Superior temporal gyrus (tissue), 1 donor: Measurements from ENCODE around the gene TMEM164.

Experiments
- DNase-seq: peaks from one replicate; pipeline ENCODE4 v3.0.0-alpha.2; 2016; ENCODE audit errors: extremely low spot score

The TMEM164 gene

GRCh38 chrX:110167952-110168451, 165.1 kb downstream of the TMEM164 start:
- no peak for DNase-seq

DNA sequence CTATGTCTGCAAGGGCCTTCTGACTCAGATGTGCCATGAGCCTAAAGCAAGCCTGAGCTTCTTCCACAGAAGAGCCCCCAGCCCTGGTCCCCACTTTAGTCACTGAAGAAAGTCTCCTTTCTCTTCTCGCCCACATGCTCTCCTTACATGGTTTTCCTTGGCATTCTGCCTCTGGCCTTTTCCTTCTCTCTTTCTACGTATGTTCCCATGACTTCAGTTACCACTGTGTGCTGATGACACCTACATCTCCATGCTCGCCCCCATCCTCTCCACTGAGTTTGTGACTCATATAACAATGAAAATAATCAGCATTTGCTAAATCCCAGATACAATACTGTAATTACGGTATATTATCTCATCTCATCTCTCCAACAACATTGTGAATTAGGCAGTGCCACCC, 165.7 kb downstream of the TMEM164 start:
- no peak for DNase-seq

DNA sequence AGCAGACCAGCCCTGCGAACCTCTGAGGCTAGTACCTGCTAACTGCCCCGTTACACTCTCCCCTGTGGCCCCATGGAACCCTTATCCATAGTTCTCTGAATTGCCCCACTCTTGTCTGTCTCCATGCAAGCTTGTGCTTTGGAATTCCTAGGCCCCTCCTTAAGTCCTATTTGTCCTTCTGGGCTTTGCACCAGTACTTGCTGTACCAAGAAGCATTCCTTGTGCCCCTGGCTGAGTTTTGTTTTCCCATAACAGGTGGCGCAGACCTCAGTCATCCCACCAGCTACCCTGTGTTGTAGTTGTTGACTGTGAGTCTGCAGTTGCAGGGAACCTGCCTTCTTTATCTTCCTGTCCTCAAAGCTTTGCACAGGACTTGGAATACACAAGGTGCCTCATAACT, 167.1 kb downstream of the TMEM164 start:
- no peak for DNase-seq

DNA sequence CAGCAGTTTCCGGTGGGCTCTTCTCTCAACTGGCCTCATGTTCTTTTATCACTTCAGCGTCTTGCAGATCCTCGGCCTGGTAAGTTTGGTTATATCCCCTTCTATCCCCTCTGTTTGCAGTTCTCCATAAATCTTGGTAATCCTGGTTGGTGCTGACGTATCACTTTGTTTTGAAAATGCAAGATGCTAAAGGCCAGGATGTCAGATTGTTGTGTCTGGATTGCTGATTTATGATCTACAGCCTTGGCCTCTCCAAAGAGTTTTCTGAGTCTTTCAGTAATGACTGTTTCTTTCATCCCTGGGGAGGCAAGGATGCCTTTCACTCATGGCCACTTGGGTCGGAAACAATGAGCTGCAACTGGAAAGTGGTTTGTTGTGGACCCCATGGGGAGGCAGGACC, 168.5 kb downstream of the TMEM164 start:
- DNase-seq = no peak

- DNase-seq = no peak
Measured at GRCh38 chrX:110172215-110172614, 169.3 kb downstream of the TMEM164 start.

GRCh38 chrX:110173192-110174175, 170.6 kb downstream of the TMEM164 start:
- no peak for DNase-seq

DNA sequence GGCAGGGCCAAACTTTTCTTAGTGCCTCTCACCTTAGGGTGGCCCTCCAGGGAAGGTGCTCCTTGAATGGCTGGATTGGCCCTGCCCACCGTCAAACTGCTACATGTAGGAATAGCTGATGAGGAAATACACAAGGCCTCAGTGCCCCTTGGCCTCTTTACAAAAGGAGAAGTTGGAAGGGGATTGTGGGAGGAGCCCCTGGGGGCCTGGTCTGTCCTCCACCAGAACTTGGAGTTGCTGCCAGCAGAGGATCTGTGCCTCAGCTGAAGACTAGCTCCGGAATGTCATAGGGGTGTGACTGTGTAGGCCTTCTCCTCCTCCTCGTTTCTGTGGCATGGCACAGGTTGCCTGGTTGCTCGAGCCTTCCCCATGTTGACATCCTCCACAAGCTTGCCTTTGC, 172.2 kb downstream of the TMEM164 start:
- no peak for DNase-seq

DNA sequence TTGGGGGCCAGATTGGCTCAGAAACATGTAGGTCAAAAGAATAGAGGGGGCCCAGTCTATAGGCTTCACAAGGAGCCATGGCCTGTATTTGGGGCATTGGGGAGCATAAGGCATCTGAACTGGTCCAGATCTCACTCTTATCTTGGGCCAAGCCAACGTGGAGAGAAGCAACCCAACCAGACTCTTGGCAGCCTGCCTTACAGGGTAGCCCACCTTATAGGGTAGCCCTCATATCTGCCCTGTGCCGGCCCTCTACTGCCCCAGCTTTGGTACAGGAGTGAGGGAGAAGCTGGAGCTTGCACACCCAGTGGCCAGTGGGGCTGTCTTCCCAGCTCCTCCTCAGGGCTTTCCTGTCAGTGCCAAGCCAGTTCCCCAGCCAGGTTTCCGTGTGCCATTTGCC, 172.8 kb downstream of the TMEM164 start:
- DNase-seq = no peak

DNA sequence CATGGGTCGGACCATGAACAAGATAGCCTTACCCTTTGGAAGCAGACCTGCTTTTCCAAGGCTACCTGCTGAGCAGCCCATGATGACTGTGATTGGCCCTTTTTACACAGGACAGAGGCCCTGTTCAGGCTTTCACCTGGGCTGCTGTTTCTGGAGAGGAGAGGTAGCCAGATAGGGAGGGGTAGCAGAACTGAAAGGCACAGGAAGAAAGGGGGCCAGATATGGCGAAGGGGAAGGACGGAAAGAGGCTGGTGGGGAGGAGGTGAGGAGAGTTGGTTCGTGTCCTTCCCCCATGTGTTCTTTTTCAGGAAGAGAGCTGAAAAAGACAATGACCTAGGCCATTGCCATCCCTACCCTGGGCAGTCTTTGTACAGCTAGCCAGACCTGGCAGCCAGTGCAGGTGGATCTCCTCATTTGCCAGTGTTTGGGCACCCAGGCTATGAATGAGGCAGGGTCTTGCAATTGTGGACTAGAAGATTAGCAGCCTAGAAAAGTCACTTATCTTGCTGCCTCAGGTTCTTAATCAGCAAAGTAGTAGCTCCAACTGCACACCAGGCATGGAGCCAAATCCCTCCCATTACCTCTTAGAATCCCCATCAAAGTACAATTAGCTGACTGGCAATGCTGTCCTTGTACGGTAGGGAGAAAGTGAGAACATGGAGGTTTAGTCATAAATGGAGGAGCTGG, 175.4 kb downstream of the TMEM164 start:
- DNase-seq = no peak

GRCh38 chrX:110180176-110180927, 177.4 kb downstream of the TMEM164 start:
- DNase-seq = peak; percentile 18

- no peak for DNase-seq
Measured at GRCh38 chrX:110180928-110181310, 178.0 kb downstream of the TMEM164 start.

- no peak for DNase-seq
Measured at GRCh38 chrX:110181459-110182137, 178.7 kb downstream of the TMEM164 start.

GRCh38 chrX:110182362-110182761, 179.4 kb downstream of the TMEM164 start:
- no peak for DNase-seq

DNA sequence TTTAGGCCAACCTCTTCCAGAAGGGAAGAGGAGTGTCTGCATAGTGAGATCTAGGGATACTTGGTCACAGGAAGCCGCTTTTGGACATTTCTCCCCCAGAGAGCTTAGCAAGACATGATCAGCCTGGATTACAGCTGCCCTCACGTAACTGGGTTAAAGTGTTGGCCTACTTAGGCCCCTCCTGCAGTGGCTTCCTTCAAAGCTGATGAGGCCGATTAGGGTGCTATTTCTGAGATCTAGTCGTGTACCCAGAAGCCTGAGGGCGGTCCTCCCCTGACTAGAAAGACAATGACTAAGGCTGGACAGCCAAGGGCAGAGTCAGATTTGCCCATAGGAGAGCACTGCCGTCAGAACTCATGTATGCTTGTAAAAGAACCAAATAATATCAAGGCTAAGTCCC, 180.0 kb downstream of the TMEM164 start:
- DNase-seq = no peak

DNA sequence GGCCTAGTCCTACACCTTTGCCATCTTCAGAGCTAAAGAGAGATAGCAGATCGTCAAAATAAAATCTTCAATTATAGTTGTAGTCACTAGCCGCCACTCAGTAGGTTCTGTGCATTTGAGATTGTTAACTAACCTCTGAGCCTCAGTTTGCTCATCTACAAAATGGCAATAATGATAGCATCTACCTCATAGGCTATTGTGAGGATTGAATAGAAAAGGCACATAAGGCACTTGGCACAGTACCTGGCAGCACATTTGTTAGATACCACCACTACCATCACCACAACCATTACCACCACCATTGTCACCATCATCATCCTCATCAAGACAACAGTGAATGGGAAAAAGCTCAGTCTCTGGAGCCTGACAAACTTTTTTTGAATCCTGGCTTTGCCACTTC, 180.4 kb downstream of the TMEM164 start:
- no peak for DNase-seq

DNA sequence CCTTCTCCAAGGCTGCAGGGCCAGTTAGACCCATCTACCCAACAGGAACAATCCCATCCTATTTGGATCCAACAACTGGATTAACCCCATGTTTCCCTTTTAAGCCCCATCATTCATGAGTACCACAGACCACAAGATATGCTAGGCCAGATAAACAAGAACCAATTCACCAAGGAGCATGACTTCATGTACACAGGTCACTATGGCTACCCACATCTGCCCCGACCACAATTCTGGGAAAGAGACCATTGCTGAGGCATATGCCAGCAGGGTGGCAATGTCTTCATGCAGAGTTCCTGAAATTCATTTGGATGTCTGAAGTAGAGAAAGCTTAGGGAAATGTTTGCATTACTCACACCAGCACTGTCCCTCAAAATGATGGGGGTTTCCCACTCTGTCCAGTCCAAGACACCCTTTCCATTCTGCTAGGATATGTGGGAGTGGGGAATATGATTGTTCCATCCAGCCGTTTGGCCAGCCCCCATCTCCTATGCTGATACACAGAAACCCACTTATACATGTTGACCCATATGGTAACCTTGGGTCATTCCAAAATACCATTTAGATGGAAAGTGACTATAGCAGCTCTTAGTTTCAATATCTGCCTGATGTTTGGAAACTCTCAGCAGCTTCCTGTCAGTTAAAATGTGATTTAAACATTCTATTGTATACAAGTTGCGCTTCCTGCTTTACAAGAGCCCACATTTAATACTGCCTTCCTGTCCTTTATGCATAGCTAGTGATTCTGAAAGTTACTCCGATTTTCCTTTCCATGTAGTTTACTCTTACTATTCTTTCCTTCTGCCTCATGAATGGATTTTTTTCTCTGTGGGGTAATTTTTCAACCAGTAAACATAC, 186.0 kb downstream of the TMEM164 start:
- DNase-seq = no peak

DNA sequence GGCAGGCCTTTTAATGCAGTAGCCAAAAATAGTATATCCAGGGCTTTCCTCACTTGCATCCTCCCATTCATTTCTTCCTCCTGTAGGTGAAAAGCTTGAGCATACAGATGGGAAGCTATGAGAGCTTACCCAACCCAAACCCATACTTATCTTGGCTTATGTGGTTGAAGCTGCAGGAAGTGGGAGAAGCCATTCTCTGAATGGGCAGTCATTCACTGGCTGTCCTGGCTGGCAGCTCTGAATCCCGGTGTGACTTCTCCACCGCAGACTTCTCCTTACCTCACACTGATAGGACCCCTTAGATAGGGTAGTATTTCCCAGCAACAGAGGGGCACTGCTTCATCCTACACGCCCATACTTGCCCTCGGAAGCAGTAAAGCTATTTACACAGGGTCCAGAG, 189.6 kb downstream of the TMEM164 start:
- DNase-seq = no peak

DNA sequence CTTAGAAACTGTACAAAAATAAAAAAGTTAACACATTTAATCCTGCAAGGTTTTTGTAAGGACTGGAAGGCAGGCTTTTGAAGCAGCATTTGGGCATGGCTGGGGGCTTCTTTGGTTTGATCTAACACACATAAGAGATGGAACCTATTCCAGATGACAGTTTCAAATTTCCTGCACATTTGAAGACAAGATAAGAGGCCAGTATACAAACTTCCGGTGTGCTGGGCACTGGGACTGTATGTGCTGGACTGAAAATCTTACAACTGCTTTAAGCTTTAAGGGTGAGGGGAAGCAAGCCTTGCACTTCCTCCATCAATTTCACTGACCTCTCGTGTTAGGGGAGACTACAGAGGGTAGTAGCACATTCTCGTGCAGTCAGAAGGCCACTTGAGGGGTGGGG, 192.1 kb downstream of the TMEM164 start:
- DNase-seq = no peak

DNA sequence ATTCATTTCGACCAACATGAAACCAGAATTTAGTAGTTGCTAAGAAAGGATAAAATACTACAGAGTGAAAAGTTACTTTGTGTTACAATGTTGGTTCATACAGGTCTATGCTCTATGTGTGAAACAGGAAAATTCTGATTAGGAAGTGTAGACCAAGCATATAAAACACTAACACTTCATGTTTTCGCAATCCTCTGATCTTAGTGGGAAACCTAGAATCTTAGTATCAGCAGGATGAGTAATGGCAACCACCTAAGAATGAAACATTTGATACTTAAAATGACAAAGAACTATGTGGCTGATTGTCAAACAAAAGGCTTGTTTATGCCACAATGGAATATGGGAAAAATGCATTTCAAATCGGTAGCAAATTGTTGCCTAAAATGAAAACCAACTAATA, 198.9 kb downstream of the TMEM164 start:
- no peak for DNase-seq

DNA sequence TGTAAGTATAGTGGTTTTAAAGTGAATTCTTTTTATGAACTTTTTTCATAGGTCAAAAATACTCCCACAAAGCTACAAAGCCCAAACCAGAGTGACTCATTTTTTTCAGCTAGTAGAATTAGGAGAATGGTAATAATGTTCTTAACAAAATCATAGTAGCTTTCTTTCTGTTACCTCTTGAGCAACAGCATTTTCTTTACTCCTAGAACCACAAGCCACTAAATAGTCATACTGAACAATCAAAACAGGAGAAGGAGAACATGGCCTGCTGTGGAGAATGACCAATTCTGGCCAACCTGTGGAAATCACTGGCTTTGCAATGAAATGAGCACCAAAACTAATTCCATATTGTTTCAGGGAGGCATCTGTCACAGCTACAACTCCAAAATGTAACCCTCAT, 202.1 kb downstream of the TMEM164 start:
- no peak for DNase-seq

- no peak for DNase-seq
Measured at GRCh38 chrX:110208092-110208491, 205.2 kb downstream of the TMEM164 start.
